HL-60 (cell line): ENCODE data around the gene SCARF1.

Experiments used
- DNase-seq, 2 experiments: peaks; one replicate each; pipeline ENCODE4 v3.0.0-alpha.2; 2010 to 2020; ENCODE audit warnings: low read depth in 1 of 2, low spot score in 1 of 2
- H3K27ac ChIP-seq: fragments of 250-450 bp; sonication (Bioruptor Pico); replicated peaks from 2 replicates; pipeline ENCODE4 v1.5.1; 2020; ENCODE audit warnings: mild to moderate bottlenecking, moderate library complexity
- H3K27me3 ChIP-seq: fragments of 250-450 bp; sonication (Bioruptor Pico); 2 replicates; pipeline ENCODE4 v1.5.1; 2021; ENCODE audit warnings: mild to moderate bottlenecking, moderate library complexity; ENCODE audit not compliant: insufficient read depth, poor library complexity, severe bottlenecking
- H3K4me3 ChIP-seq: replicated peaks from 2 replicates; pipeline ENCODE4 v1.5.1; 2011; ENCODE audit warnings: mild to moderate bottlenecking, control low read depth, low read length; ENCODE audit not compliant: insufficient read depth
- CTCF ChIP-seq: IDR thresholded peaks from one replicate; pipeline ENCODE4 v1.5.1; 2011; ENCODE audit warnings: low read length, control low read depth, inconsistent platforms; ENCODE audit not compliant: insufficient read depth
- GABPA ChIP-seq: IDR thresholded peaks from 2 replicates; pipeline ENCODE4 v1.6.1; 2012; ENCODE audit warnings: low read depth
- POLR2AphosphoS5 ChIP-seq: IDR thresholded peaks from 2 replicates; pipeline ENCODE4 v1.6.1; 2012; ENCODE audit warnings: low read depth
- REST ChIP-seq: IDR thresholded peaks from 2 replicates; pipeline ENCODE4 v1.6.1; 2012; ENCODE audit warnings: low read depth; ENCODE audit not compliant: insufficient replicate concordance
- SPI1 ChIP-seq: IDR thresholded peaks from 2 replicates; pipeline ENCODE4 v1.6.1; 2012; ENCODE audit warnings: low read depth, mild to moderate bottlenecking, borderline replicate concordance

SCARF1 gene

GRCh38 chr17:1630662-1631061, 14.9 kb downstream of the SCARF1 start:
- Histone ChIP-seq H3K27me3 (no peaks in the 10 kb centered on the region), H3K27ac (no peak overlapping the region), H3K4me3 (no peak overlapping the region)
- TF ChIP-seq REST (no peak), CTCF (no peak), GABPA (no peak), SPI1 (no peak), POLR2AphosphoS5 (no peak)
- DNase-seq: no peak

- peak in 1 of 2 experiments; percentile 66 for DNase-seq
- Histone ChIP-seq H3K27me3 (no peaks in the 10 kb centered on the region), H3K4me3 (peak overlapping the region; percentile 60), H3K27ac (0 out of 2 replicates have a peak overlapping the region, but pooled peaks have one; percentile 4)
- TF ChIP-seq CTCF (peak; percentile 20), SPI1 (no peak), POLR2AphosphoS5 (no peak), REST (no peak), GABPA (no peak)
Observed at GRCh38 chr17:1629504-1630310, 15.8 kb downstream of the SCARF1 start.

GRCh38 chr17:1628856-1629503, 16.6 kb downstream of the SCARF1 start:
- TF ChIP-seq GABPA (no peak), REST (no peak), POLR2AphosphoS5 (no peak), SPI1 (no peak), CTCF (no peak)
- H3K4me3 ChIP-seq: peak overlapping the region; percentile 60
- DNase-seq: peak in 1 of 2 experiments; percentile 81
- peak overlapping the region; percentile 72 for H3K27ac ChIP-seq
- no peaks in the 10 kb centered on the region for H3K27me3 ChIP-seq
